KOPT-K1 (cell line): ENCODE results near the gene SLC35E3.
"Not testable (repeated sequence)": the region's sequence is repeated elsewhere in the genome, so short reads cannot be mapped to it uniquely, and the experiment has no call there.

Experiments used
- H3K27ac ChIP-seq: fragments of 200-600 bp; sonication (generic); 2 replicates; pipeline ENCODE4 v1.5.1; 2016; ENCODE audit warnings: antibody characterized with exemption, mild to moderate bottlenecking, low read depth, low read length; ENCODE audit not compliant: poor library complexity, severe bottlenecking
- H3K36me3 ChIP-seq: fragments of 200-600 bp; sonication (generic); 2 replicates; pipeline ENCODE4 v1.5.1; 2017; ENCODE audit warnings: antibody characterized with exemption, mild to moderate bottlenecking, low read length, moderate library complexity; ENCODE audit not compliant: insufficient read depth
- H3K9me3 ChIP-seq: fragments of 200-600 bp; sonication (generic); 2 replicates; pipeline ENCODE4 v1.5.1; 2017; ENCODE audit warnings: antibody characterized with exemption, low read length, mild to moderate bottlenecking; ENCODE audit not compliant: insufficient read depth, poor library complexity, severe bottlenecking

Gene SLC35E3

GRCh38 chr12:68810027-68810389, 64.0 kb downstream of the SLC35E3 start:
- not testable (repeated sequence) for H3K9me3 ChIP-seq, H3K27ac ChIP-seq
- H3K36me3 ChIP-seq = peaks cover 53% of the 10 kb centered on the region

DNA sequence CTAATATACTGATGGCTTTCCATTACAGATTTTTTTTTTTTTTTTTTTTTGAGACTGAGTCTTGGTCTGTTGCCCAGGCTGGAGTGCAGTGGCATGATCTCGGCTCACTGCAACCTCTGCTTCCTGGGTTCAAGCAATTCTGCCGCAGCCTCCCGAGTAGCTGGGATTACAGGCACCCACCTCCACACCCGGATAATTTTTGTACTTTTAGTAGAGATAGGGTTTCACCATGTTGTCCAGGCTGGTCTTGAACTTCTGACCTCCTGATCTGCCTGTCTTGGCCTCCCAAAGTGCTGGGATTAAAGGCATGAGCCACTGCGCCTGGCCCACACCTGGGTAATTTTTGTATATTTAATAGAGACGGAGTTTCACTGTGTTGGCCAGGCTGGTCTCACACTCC, 65.6 kb downstream of the SLC35E3 start:
- H3K9me3 ChIP-seq, H3K27ac ChIP-seq: not testable (repeated sequence)
- peaks cover 69% of the 10 kb centered on the region for H3K36me3 ChIP-seq

GRCh38 chr12:68812553-68813241, 66.7 kb downstream of the SLC35E3 start:
- Histone ChIP-seq H3K9me3 (no peaks in the 10 kb centered on the region), H3K27ac (no peak overlapping the region), H3K36me3 (peaks cover 80% of the 10 kb centered on the region)

DNA sequence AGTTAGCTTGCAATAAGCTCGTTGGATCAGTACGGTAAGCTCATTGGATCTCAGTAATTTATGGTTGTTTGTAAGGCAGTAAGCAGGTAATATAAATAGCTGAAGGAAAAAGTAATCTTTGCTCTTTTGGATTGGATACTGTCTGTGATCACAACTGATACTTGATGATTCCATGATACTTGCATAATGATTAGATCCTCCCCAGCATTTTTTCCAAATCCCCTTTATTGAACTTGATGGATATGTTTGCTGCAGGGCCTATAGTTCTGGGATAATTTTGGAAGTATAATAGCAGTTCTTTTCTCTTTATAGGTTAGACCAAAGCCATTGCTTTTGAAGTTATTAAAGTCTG, 67.2 kb downstream of the SLC35E3 start:
- Histone ChIP-seq H3K27ac (no peak overlapping the region), H3K36me3 (peaks cover 85% of the 10 kb centered on the region)

GRCh38 chr12:68814490-68815231, 68.7 kb downstream of the SLC35E3 start:
- H3K27ac ChIP-seq = no peak overlapping the region
- H3K9me3 ChIP-seq = no peaks in the 10 kb centered on the region
- H3K36me3 ChIP-seq = peaks cover 93% of the 10 kb centered on the region

More for the DNA sequence above, 67.2 kb downstream of the SLC35E3 start:
- H3K9me3 ChIP-seq = no peaks in the 10 kb centered on the region

GRCh38 chr12:68815232-68815927, 69.4 kb downstream of the SLC35E3 start:
- H3K27ac ChIP-seq = no peak overlapping the region
- peaks cover 96% of the 10 kb centered on the region for H3K36me3 ChIP-seq
- no peaks in the 10 kb centered on the region for H3K9me3 ChIP-seq

DNA sequence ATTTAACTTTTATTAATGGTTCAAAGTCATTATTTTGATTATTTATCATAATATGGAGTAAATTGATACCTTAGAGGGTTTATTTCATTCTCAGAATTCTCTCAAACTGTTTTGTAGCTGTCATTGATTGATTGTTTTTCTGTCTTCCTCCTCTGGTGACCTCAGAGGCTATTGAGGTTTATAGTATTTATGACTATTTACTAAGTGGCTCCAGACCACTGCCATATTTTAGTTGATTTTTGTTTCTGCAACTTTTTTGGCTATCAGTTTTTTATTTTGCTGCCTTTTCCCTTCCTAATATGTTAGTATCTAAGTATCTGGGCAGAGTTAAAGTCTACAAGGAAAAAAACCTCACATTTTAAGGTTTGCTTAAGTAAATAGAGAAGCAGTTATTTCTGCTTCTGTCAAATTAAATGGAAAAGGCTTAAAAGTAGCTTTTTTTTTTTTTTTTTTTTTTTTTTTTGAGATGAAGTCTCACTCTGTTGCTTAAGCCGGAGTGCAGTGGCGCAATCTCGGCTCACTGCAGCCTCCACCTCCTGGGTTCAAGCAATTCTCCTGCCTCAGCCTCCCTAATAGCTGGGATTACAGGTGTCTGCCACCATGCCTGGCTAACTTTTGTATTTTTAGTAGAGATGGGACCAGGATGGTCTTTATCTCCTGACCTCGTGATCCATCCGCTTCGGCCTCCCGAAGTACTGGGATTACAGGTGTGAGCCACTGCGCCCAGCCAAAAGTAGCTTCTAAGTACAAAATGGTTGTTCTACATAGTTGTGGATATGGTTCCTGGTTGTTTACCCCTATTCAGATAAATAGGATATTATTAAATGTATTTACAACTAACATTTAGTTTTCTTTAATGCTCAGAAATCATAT, 70.2 kb downstream of the SLC35E3 start:
- no peaks in the 10 kb centered on the region for H3K9me3 ChIP-seq
- H3K36me3 ChIP-seq = peaks cover 96% of the 10 kb centered on the region
- no peak overlapping the region for H3K27ac ChIP-seq

DNA sequence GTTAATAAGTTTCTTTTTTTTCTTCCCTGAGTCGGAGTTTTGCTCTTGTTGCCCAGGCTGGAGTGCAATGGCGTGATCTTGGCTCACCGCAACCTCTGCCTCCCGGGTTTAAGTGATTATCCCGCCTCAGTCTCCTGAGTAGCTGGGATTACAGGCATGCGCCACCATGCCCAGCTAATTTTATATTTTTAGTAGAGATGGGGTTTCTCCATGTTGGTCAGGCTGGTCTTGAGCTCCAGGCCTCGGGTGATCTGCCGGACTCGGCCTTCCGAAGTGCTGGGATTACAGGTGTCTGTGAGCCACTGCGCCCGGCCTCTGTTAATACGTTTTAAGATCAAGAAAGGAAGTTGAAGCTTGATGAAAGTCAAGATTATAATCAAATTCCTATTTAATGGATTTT, 73.5 kb downstream of the SLC35E3 start:
- not testable (repeated sequence) for H3K27ac ChIP-seq, H3K9me3 ChIP-seq
- H3K36me3 ChIP-seq = peaks cover 98% of the 10 kb centered on the region

DNA sequence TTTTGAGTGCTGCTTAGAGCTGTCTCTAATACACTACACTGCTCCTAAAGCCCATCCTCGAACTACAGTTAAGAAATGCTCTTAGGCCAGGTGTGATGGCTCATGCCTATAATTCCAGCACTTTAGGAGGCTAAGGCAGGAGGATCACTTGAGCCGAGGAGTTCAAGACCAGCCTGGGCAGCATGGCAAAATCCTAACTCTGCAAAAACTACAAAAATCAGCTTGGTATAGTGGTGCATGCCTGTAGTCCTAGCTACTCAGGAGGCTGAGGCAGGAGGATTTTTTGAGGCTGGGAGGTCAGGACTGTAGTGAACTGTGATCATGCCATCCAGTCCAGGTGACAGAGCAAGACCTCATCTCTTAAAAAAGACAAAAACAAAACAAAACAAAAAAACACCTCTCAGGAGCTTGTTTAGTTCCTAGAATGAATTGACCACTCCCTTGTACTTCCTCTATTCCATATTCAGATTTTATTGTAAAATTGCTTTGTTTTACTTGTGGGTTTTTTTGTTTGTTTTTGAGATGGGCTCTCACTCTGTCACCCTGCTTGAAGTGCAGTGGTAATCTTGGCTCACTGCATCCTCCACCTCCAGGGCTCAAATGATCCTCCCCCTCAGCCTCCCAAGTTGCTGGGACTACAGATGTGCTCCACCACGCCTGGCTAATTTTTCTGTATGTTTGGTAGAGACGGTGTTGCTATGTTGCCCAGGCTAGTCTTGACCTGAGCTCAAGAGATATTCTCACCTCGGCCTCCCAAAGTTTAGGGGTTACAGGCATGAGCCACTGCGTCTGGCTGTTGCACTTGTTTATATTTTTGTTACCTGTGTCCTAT, 75.6 kb downstream of the SLC35E3 start:
- H3K36me3 ChIP-seq = peaks cover 98% of the 10 kb centered on the region
- H3K27ac ChIP-seq = no peak overlapping the region
- H3K9me3 ChIP-seq = no peaks in the 10 kb centered on the region

GRCh38 chr12:68823696-68824095, 77.7 kb downstream of the SLC35E3 start:
- Histone ChIP-seq H3K36me3 (peaks cover 100% of the 10 kb centered on the region), H3K9me3 (no peaks in the 10 kb centered on the region), H3K27ac (no peak overlapping the region)

DNA sequence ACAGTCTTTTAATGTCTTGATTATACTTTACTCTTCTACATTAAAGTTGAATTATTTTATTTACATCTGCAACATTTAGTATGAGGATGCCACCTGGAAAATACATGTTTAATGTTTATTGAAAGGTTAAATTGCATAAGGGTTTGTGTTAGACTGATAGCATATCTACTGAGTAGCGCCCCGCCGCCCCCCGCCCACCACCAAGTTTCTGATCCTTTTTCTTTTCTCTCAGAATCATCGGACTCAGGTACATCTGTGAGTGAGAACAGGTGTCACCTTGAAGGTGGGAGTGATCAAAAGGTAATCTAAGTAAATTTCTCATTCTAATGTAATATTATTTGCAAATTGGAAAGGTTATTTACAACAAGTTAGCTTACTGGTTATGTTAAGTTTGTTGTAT, 78.2 kb downstream of the SLC35E3 start:
- Histone ChIP-seq H3K36me3 (peaks cover 100% of the 10 kb centered on the region), H3K9me3 (no peaks in the 10 kb centered on the region), H3K27ac (no peak overlapping the region)

DNA sequence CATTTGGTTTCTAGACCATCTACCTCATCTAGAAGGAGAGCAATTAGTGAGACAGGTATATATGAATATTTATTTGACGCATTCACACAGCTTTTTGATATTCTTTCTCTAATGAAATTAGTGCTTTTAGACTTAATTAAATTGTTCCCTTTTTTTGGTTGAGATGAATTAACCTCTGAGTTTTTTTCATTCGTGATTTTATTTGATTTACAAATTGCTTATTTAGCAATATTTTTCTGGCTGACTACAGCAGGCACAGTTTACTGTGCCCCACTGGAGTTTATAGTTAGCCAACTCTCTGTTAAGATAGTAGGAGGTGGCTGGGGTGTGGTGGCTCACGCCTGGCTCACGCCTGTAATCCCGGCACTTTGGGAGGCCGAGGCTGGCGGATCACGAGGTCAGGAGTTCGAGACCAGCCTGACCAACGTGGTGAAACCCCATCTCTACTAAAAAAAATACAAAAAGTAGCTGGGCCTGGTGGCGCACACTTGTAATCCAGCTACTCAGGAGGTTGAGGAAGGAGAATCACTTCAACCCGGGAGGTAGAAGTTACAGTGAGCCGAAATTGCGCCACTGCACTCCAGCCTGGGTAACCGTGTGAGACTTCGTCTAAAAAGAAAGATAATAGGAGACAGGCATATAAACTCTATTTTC, 78.7 kb downstream of the SLC35E3 start:
- Histone ChIP-seq H3K27ac (no peak overlapping the region), H3K9me3 (no peaks in the 10 kb centered on the region), H3K36me3 (peaks cover 100% of the 10 kb centered on the region)

- Histone ChIP-seq H3K36me3 (peaks cover 100% of the 10 kb centered on the region), H3K9me3 (no peaks in the 10 kb centered on the region), H3K27ac (no peak overlapping the region)
Observed at GRCh38 chr12:68825569-68826217, 79.7 kb downstream of the SLC35E3 start.
